ENCODE data around the gene SKI. TPM values are rescaled to one million over a fixed set of nuclear protein-coding genes. Genes with fewer than 3 reads are reported as not detected.

Gene SKI
- total and polyA plus RNA-seq, 4 donors = 17.1 to 90.7 (median 40.7) TPM

DNA sequence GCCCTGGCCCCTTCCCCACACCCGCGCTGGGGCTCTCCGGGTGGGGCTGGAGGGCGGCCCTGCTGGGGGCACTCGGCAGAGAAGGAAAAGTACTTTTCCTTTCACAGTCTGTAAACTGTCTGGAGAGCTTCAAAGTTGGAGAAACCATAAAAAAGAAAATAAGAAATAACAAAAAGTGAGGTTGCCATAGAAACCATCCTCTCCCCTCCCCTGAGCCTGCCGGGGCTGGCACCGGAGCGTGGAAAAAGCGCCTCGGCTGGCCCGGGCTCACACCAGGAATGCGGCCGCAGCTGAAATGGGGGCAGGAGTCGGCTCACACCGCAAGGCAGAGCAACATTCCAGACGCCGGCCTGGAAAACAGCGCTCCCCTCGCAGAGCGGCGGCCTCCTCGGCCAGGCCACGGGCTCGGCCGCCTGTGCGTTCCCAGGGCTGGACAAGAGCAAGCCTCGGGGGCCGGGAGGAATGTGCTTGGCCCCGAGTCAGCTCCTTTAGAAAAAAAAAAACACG is 94.0 kb downstream of the SKI start:
- H3K4me1 ChIP-seq (ENCODE audit: control insufficient read depth in 5 of 5, insufficient read depth in 5 of 5, low read length in 5 of 5) = peaks cover 0 to 55% (median 10%) of the 10 kb centered on the region in 5 donors
- H3K27me3 ChIP-seq (ENCODE audit: control insufficient read depth in 3 of 3, insufficient read depth in 3 of 3, low read length in 2 of 3) = no peaks in the 10 kb centered on the region
- TF ChIP-seq CTCF (IDR thresholded peaks at IDR 0.05; ENCODE audit: control extremely low read depth, extremely low read depth) = no peak
- H3K36me3 ChIP-seq (ENCODE audit: control insufficient read depth in 4 of 4, insufficient read depth in 4 of 4, low read length in 4 of 4) = no peaks in the 10 kb centered on the region
- peaks cover 0 to 2% (median 0%) of the 10 kb centered on the region in 4 donors for H3K9me3 ChIP-seq (ENCODE audit: control insufficient read depth in 4 of 4, insufficient read depth in 3 of 4, low read length in 3 of 4)
- ATAC-seq (ENCODE audit: insufficient read depth, low FRiP score) = peak; percentile 39
- peak overlapping the region; percentile 7 to 63 for H3K27ac ChIP-seq (ENCODE audit: low read depth in 1 of 2, low read length in 1 of 2)
- H3K9ac ChIP-seq (ENCODE audit: insufficient read depth in 1 of 2, low read length in 2 of 2) = peak overlapping the region; percentile 73 to 82
- WGBS, 2 donors = 20 to 29% methylated on average over 30 of the region's 30 CpGs
- peak; percentile 94 to 96 (median 95) for DNase-seq
- no peak overlapping the region for H3K4me3 ChIP-seq

DNA sequence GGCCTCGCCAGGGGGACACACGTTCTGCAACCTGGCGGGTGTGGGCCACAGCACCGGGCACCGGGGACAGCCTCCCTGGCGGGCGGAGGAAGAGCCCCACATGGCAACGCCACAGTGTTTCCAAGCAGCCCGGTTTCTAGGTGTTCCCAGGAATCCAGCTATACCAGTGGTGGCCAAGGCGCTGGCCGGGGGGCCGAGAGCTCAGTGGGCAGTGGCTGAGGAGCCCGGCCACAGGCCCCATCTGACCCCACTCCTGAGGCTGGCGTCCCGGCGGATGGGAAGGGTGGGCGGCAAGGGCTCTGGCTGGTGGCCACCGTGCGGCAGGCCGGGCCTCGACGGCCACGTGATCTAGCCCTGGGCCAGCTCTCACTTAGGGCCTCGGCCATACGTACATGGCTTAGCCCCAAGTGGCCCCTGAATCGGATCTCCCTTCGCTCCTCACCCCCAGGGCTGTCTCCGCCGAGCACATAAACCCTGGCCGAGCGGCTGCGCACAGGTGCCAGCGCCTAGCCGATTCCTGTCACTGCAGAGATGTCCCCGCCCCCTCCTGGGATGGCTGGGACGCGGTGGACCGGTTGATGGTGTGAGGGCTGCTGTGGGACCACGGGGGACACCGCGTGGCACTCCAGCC is 94.6 kb downstream of the SKI start:
- no peak for TF ChIP-seq CTCF (IDR thresholded peaks at IDR 0.05; ENCODE audit: control extremely low read depth, extremely low read depth)
- H3K9ac ChIP-seq (ENCODE audit: insufficient read depth in 1 of 2, low read length in 2 of 2) = peak overlapping the region in 1 of 2 donors; percentile 70
- peak overlapping the region in 1 of 2 donors; percentile 63 for H3K27ac ChIP-seq (ENCODE audit: low read depth in 1 of 2, low read length in 1 of 2)

GRCh38 chr1:2323451-2323974 is 95.4 kb downstream of the SKI start:
- no peaks in the 10 kb centered on the region for H3K36me3 ChIP-seq (ENCODE audit: control insufficient read depth in 4 of 4, insufficient read depth in 4 of 4, low read length in 4 of 4)
- H3K27ac ChIP-seq (ENCODE audit: low read depth in 1 of 2, low read length in 1 of 2) = no peak overlapping the region
- H3K4me3 ChIP-seq = no peak overlapping the region
- peaks cover 0 to 42% (median 10%) of the 10 kb centered on the region in 5 donors for H3K4me1 ChIP-seq (ENCODE audit: control insufficient read depth in 5 of 5, insufficient read depth in 5 of 5, low read length in 5 of 5)
- TF ChIP-seq CTCF (IDR thresholded peaks at IDR 0.05; ENCODE audit: control extremely low read depth, extremely low read depth) = no peak
- 91 to 94% methylated on average over 14 to 16 of the region's 16 CpGs for WGBS, 2 donors
- H3K27me3 ChIP-seq (ENCODE audit: control insufficient read depth in 3 of 3, insufficient read depth in 3 of 3, low read length in 2 of 3) = no peaks in the 10 kb centered on the region
- H3K9me3 ChIP-seq (ENCODE audit: control insufficient read depth in 4 of 4, insufficient read depth in 3 of 4, low read length in 3 of 4) = peaks cover 0 to 2% (median 0%) of the 10 kb centered on the region in 4 donors
- DNase-seq (no peak), ATAC-seq (ENCODE audit: insufficient read depth, low FRiP score) (no peak)
- H3K9ac ChIP-seq (ENCODE audit: insufficient read depth in 1 of 2, low read length in 2 of 2) = no peak overlapping the region

More for the DNA sequence above, 94.6 kb downstream of the SKI start:
- WGBS, 2 donors = 73 to 82% methylated on average over 38 to 41 of the region's 41 CpGs
- Histone ChIP-seq H3K4me1 (ENCODE audit: control insufficient read depth in 5 of 5, insufficient read depth in 5 of 5, low read length in 5 of 5) (peaks cover 0 to 50% (median 10%) of the 10 kb centered on the region in 5 donors), H3K9me3 (ENCODE audit: control insufficient read depth in 4 of 4, insufficient read depth in 3 of 4, low read length in 3 of 4) (peaks cover 0 to 2% (median 0%) of the 10 kb centered on the region in 4 donors), H3K36me3 (ENCODE audit: control insufficient read depth in 4 of 4, insufficient read depth in 4 of 4, low read length in 4 of 4) (no peaks in the 10 kb centered on the region), H3K4me3 (no peak overlapping the region), H3K27me3 (ENCODE audit: control insufficient read depth in 3 of 3, insufficient read depth in 3 of 3, low read length in 2 of 3) (no peaks in the 10 kb centered on the region)
- ATAC-seq (ENCODE audit: insufficient read depth, low FRiP score) (peak; percentile 14), DNase-seq (no peak)
